Gastroesophageal sphincter (tissue), 3 donors: Measurements from ENCODE around the gene RALGPS2.

Experiments
- EP300 ChIP-seq: sonication (generic); formaldehyde crosslinking; IDR thresholded peaks from one replicate; pipeline ENCODE4 v1.6.1; 2017; ENCODE audit warnings: antibody characterized with exemption, mild to moderate bottlenecking
- POLR2A ChIP-seq, 2 donors: fragments of 450-650 bp; IDR thresholded peaks; one replicate each; pipeline ENCODE4 v1.6.1; 2017; ENCODE audit warnings: antibody characterized with exemption in 2 of 2, mild to moderate bottlenecking in 2 of 2, moderate library complexity in 1 of 2
- POLR2AphosphoS5 ChIP-seq: sonication (generic); formaldehyde crosslinking; IDR thresholded peaks from one replicate; pipeline ENCODE4 v1.6.1; 2017; ENCODE audit warnings: antibody characterized with exemption
- TF ChIP-seq, protein P1 (sequence below), 4 experiments: fragments of 200-600 bp in 2 of 4; fragments of 450-650 bp in 2 of 4; sonication (generic) in 1 of 4; IDR thresholded peaks; one replicate each; pipeline ENCODE4 v1.5.1; 2017 to 2019; ENCODE audit warnings: antibody characterized with exemption in 4 of 4, mild to moderate bottlenecking in 2 of 4, moderate library complexity in 2 of 4

DNA sequence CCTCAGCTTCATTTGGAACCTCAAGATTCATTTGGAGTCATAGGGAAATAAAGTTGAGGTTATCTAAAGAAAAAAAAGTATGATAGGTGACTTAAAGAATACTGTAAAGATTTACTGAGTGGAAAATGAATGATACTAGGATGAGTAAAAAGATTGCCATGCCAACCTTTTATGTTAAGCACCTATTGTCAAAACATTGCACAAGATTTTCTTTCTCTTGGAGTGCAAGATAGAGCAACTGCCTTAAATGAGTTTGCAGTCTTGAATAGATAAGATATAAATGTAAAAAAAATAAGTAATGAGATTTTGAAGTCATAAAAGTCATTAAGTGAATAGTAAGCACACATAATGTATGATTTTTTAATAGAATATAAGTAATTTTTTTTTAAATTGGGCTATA, 150.9 kb downstream of the RALGPS2 start:
- TF ChIP-seq, protein P1, sequence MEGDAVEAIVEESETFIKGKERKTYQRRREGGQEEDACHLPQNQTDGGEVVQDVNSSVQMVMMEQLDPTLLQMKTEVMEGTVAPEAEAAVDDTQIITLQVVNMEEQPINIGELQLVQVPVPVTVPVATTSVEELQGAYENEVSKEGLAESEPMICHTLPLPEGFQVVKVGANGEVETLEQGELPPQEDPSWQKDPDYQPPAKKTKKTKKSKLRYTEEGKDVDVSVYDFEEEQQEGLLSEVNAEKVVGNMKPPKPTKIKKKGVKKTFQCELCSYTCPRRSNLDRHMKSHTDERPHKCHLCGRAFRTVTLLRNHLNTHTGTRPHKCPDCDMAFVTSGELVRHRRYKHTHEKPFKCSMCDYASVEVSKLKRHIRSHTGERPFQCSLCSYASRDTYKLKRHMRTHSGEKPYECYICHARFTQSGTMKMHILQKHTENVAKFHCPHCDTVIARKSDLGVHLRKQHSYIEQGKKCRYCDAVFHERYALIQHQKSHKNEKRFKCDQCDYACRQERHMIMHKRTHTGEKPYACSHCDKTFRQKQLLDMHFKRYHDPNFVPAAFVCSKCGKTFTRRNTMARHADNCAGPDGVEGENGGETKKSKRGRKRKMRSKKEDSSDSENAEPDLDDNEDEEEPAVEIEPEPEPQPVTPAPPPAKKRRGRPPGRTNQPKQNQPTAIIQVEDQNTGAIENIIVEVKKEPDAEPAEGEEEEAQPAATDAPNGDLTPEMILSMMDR (IDR thresholded peaks at IDR 0.05) = no peak
- TF ChIP-seq POLR2A (IDR thresholded peaks at IDR 0.05) (no peak), POLR2AphosphoS5 (no peak), EP300 (no peak)
